H1 (cell line): ENCODE results near the gene SFT2D1.

Source experiments
- CTCF ChIP-seq, 3 experiments: IDR thresholded peaks; 1 replicate in 2 of 3; 2 replicates in 1 of 3; pipeline versions ENCODE4 v1.5.1 to v1.6.1; 2011; ENCODE audit warnings: low read length in 3 of 3, mild to moderate bottlenecking in 3 of 3, inconsistent platforms in 2 of 3, low read depth in 1 of 3, moderate library complexity in 1 of 3; ENCODE audit not compliant: insufficient read depth in 1 of 3; ENCODE audit errors: control extremely low read depth in 1 of 3
- EZH2 ChIP-seq: fragments of 200-600 bp; sonication (generic); IDR thresholded peaks from 2 replicates; pipeline ENCODE4 v1.7.1; 2012; ENCODE audit warnings: low read depth, mild to moderate bottlenecking, moderate library complexity, low read length, inconsistent platforms; ENCODE audit not compliant: severe bottlenecking
- JUN ChIP-seq: IDR thresholded peaks from 2 replicates; pipeline ENCODE4 v1.6.1; 2011; ENCODE audit warnings: low read depth, mild to moderate bottlenecking, improper control_type of control experiment, low read length
- JUND ChIP-seq: IDR thresholded peaks from 2 replicates; pipeline ENCODE4 v1.6.1; 2011; ENCODE audit warnings: mild to moderate bottlenecking, improper control_type of control experiment, low read length
- MAFK ChIP-seq: IDR thresholded peaks from 2 replicates; pipeline ENCODE4 v1.6.1; 2012; ENCODE audit warnings: low read depth, mild to moderate bottlenecking, improper control_type of control experiment, low read length
- PHF8 ChIP-seq: fragments of 200-600 bp; sonication (generic); conservative IDR thresholded peaks from 2 replicates; pipeline ENCODE4 v1.7.1; 2012; ENCODE audit warnings: low read depth, mild to moderate bottlenecking, inconsistent platforms, low read length, moderate library complexity
- POLR2A ChIP-seq, 2 experiments: IDR thresholded peaks; 1 replicate in 1 of 2; 2 replicates in 1 of 2; pipeline ENCODE4 v1.6.1; 2011; ENCODE audit warnings: low read depth in 2 of 2, low read length in 2 of 2, mild to moderate bottlenecking in 2 of 2; ENCODE audit errors: control extremely low read depth in 1 of 2
- POLR2AphosphoS5 ChIP-seq: IDR thresholded peaks from 2 replicates; pipeline ENCODE4 v1.6.1; 2011; ENCODE audit warnings: low read depth, low read length
- RAD21 ChIP-seq, 2 experiments: IDR thresholded peaks in 1 of 2; conservative IDR thresholded peaks in 1 of 2; 2 replicates each; pipeline ENCODE4 v1.6.1; 2011; ENCODE audit warnings: low read depth in 2 of 2, low read length in 2 of 2, improper control_type of control experiment in 1 of 2, inconsistent platforms in 1 of 2, mild to moderate bottlenecking in 1 of 2, moderate library complexity in 1 of 2
- RFX5 ChIP-seq: IDR thresholded peaks from 2 replicates; pipeline ENCODE4 v1.6.1; 2011; ENCODE audit warnings: low read depth, low read length, improper control_type of control experiment, borderline replicate concordance

GRCh38 chr6:166308033-166308768 lies 34.1 kb downstream of the SFT2D1 start, which contains the start of gene PRR18:
- TF ChIP-seq POLR2AphosphoS5 (no peak), PHF8 (no peak), CTCF (IDR thresholded peaks at IDR 0.05; ENCODE audit: control extremely low read depth in 1 of 3, insufficient read depth in 1 of 3, low read depth in 1 of 3, low read length in 3 of 3) (no peak), JUND (no peak), POLR2A (IDR thresholded peaks at IDR 0.05; ENCODE audit: control extremely low read depth in 1 of 2, low read depth in 2 of 2, low read length in 2 of 2) (no peak), RFX5 (no peak), JUN (no peak), EZH2 (peak; percentile 83), RAD21 (IDR thresholded peaks at IDR 0.05 in 1 of 2, conservative IDR thresholded peaks at IDR 0.05 in 1 of 2; ENCODE audit: low read depth in 2 of 2, low read length in 2 of 2) (no peak), MAFK (no peak)
